ENCODE results near the gene SURF2. TPM values are rescaled to one million over a fixed set of nuclear protein-coding genes. Genes with fewer than 3 reads are reported as not detected.

SURF2 gene
- total RNA-seq, 2 donors from 2014 or later: 14.1 to 16.0 TPM

DNA sequence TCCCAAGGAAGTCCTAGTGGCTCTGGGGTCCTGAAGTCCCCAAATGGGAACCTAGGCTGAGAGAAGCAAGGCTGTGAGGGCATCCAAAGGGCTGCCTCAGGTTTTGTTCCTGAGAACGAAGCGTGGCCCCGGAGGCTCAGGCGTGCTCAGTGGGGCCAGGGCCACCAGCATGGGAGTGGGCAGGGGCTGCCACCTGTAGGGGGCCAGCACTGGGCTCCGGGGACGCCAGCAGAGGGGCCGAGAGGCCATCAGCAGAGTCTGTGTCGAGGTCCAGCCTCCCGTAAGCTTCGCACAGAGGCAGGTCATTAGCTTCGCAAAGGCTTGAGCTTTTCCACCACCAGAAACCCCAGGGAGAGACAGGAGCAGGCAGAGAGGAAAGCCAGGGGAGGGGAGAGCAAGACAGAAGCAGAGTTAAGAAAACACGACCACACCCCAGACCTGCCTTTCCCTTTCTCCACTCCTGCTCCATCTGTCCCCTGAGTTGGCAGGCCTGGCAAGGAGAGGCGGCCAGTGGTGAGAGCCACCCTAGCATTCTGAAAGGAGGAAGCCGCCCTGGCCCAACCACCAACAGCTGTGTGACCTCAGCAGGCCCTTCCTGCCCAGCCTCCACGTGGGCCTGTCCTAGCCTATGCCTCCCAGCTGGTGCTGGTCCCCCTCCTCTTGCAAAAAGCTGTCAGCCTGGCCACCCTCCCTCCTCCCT, 14.8 kb upstream of the SURF2 start:
- H3K36me3 Mint-ChIP-seq (ENCODE audit: low read depth): peaks cover 2% of the 10 kb centered on the region

DNA sequence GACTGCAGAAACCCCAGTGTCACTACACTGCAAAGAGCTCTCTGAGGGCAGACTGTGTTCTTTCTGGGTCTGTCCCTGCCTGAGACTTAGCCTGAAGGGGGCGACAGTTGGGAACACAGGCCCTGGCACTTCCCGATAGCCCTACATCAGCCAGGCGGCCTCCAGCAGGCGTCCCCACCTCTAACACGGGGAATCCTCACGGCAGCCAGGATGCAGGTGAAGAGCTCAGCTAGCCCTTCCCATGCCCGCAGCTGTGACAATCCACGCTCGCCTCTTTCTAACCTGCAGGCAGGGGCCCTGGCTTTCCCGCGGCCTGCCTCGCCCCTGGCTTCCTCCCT, 14.3 kb upstream of the SURF2 start:
- Mint-ChIP-seq H3K4me1 (peaks cover 30% of the 10 kb centered on the region), H3K27ac (no peak overlapping the region), H3K4me3 (no peak overlapping the region), H3K27me3 (no peaks in the 10 kb centered on the region), H3K36me3 (ENCODE audit: low read depth) (peaks cover 2% of the 10 kb centered on the region)
- no peaks in the 10 kb centered on the region for H3K9me3 ChIP-seq (ENCODE audit: control insufficient read depth, low read length, poor library complexity, severe bottlenecking)
- ATAC-seq (peak; percentile 16), DNase-seq (no peak)

More for the DNA sequence above, 14.8 kb upstream of the SURF2 start:
- peak overlapping the region; percentile 79 for H3K27ac Mint-ChIP-seq
- H3K4me1 Mint-ChIP-seq: peaks cover 25% of the 10 kb centered on the region
- no peaks in the 10 kb centered on the region for H3K27me3 Mint-ChIP-seq
- DNase-seq (no peak), ATAC-seq (peak; percentile 16)
- H3K4me3 Mint-ChIP-seq: no peak overlapping the region
- H3K9me3 ChIP-seq (ENCODE audit: control insufficient read depth, low read length, poor library complexity, severe bottlenecking): no peaks in the 10 kb centered on the region

DNA sequence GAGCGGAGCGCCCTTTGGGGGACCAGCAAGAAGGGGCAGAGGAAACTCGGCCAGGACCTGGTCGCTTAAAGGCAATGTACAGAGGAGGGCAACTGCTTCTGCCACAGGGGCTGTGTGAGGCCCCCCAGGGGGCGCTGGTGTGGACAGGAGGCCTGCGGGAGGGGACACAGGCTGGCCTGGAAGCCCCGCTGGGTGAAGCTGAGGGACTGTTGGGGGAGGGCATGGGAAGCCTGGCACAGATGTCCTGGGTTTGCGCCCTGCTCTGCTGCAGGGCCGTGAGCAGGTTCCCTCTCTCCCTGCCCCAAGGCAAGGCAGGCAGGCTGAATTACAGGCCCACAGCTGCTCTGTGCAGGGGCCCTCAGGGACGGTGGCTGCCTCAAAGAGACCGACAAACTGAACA, 13.8 kb upstream of the SURF2 start:
- peaks cover 32% of the 10 kb centered on the region for H3K4me1 Mint-ChIP-seq
- no peak for DNase-seq
- H3K4me3 Mint-ChIP-seq: no peak overlapping the region
- peaks cover 2% of the 10 kb centered on the region for H3K36me3 Mint-ChIP-seq (ENCODE audit: low read depth)
- H3K27ac Mint-ChIP-seq: no peak overlapping the region
- no peaks in the 10 kb centered on the region for H3K9me3 ChIP-seq (ENCODE audit: control insufficient read depth, low read length, poor library complexity, severe bottlenecking)
- ATAC-seq: no peak
- no peaks in the 10 kb centered on the region for H3K27me3 Mint-ChIP-seq

DNA sequence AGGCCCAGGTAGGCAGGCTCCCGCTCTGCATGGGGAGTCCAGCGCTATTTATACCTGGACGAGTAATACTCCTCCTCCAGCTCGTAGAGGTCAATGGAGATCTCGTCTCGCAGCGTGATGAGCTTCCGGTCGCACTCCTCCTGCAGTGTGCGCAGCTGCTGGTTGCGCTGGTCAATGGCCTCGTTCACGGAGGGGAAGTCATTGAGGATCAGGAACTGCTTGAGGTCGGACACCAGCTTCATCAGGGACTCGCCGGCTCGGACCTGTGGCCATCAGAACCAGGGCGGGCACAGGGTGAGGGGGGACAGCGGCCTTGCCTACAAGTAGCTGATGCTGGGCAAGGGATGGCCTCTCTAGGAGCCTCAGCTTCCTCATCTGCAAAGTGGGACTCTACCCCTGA, 12.3 kb upstream of the SURF2 start:
- H3K4me3 Mint-ChIP-seq: no peak overlapping the region
- H3K36me3 Mint-ChIP-seq (ENCODE audit: low read depth): peaks cover 9% of the 10 kb centered on the region
- no peak for DNase-seq
- H3K27me3 Mint-ChIP-seq: no peaks in the 10 kb centered on the region
- peaks cover 43% of the 10 kb centered on the region for H3K4me1 Mint-ChIP-seq
- no peak for ATAC-seq
- no peaks in the 10 kb centered on the region for H3K9me3 ChIP-seq (ENCODE audit: control insufficient read depth, low read length, poor library complexity, severe bottlenecking)
- no peak overlapping the region for H3K27ac Mint-ChIP-seq

DNA sequence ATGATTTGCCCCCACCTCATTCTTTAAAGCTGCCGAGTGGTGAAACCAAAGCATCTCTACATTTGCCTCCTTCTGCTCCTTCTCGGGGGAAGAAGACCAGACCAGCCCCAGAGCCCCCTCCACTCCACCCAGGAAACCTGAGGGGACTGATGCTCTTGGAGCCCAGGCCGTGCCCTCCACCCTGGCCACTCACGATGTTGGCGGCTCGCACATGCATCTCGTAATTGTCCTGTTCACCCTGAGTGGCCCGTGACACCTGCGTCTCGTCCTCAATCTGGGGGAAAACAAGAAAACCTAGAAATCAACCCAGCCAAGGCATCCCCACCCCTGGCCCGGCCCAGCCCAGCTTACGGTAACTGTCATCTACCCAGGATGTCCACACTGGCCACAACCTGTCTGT, 11.4 kb upstream of the SURF2 start:
- Mint-ChIP-seq H3K36me3 (ENCODE audit: low read depth) (peaks cover 9% of the 10 kb centered on the region), H3K4me3 (no peak overlapping the region), H3K27me3 (no peaks in the 10 kb centered on the region), H3K4me1 (peaks cover 39% of the 10 kb centered on the region), H3K27ac (no peak overlapping the region)
- ATAC-seq: no peak
- no peak for DNase-seq
- H3K9me3 ChIP-seq (ENCODE audit: control insufficient read depth, low read length, poor library complexity, severe bottlenecking): no peaks in the 10 kb centered on the region

DNA sequence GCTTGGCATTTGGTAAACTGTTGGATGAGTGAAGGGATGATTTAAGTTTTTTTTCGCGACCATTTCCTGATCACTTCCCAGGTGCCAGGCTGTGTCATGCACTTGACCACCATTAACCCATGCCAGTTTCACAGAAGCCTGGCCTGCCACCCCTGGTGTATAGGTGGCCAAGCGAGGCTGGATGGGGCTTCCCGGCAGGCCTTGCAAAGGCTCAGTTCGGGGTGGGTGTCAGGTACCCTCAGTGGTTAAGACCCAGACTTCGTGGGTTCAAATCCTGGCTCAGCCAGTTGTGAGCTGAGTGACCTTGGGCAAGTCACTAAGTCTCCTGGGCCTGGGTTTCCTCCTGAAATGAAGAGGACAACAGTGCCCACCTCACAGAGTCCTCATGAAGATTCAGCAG, 10.8 kb upstream of the SURF2 start:
- Mint-ChIP-seq H3K4me3 (no peak overlapping the region), H3K4me1 (peaks cover 34% of the 10 kb centered on the region), H3K27ac (no peak overlapping the region)

DNA sequence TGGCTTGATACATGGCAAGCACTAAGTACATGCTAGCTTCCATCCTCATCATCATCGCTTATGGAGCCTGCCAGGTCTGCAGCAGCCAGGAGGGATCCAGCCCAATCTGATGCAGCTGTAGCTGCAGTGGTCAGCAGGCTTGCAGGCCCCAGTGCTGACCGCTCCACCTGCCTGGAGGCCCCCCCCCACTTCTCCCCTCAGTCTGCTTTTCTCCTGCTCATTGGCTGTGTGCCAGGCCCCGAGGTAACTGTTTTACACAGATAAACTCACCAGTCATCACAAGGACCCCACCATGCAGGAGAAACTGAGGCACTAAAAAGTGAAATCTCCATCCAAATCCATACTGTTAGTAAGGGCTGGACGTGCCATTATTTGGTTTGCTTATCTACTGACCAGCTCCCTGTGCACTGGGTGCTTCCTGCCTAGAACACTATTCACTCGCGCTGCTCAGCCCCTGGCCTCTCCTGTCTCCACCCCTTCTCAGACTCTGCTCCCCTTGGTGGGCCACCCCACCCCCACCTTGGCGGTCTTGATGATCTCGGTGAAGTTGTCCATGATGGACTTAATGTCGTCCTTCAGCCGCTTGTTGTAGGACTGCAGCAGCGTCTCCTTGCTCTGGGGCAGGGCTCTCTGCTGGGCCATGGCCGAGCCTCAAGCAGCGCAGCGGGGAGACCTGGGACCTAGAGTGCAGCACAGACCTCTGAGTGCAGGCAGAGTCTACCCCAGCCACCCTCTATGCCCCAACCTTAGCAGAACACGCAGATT, 10.1 kb upstream of the SURF2 start:
- peaks cover 33% of the 10 kb centered on the region for H3K4me1 Mint-ChIP-seq
- ATAC-seq: no peak
- peak overlapping the region; percentile 94 for H3K4me3 Mint-ChIP-seq
- H3K27ac Mint-ChIP-seq: peak overlapping the region; percentile 99
- no peak for DNase-seq
- no peaks in the 10 kb centered on the region for H3K27me3 Mint-ChIP-seq
- no peaks in the 10 kb centered on the region for H3K9me3 ChIP-seq (ENCODE audit: control insufficient read depth, low read length, poor library complexity, severe bottlenecking)
- peaks cover 7% of the 10 kb centered on the region for H3K36me3 Mint-ChIP-seq (ENCODE audit: low read depth)

More for the DNA sequence above, 10.8 kb upstream of the SURF2 start:
- Mint-ChIP-seq H3K27me3 (no peaks in the 10 kb centered on the region), H3K36me3 (ENCODE audit: low read depth) (peaks cover 8% of the 10 kb centered on the region)
- ATAC-seq (no peak), DNase-seq (no peak)
- no peaks in the 10 kb centered on the region for H3K9me3 ChIP-seq (ENCODE audit: control insufficient read depth, low read length, poor library complexity, severe bottlenecking)

DNA sequence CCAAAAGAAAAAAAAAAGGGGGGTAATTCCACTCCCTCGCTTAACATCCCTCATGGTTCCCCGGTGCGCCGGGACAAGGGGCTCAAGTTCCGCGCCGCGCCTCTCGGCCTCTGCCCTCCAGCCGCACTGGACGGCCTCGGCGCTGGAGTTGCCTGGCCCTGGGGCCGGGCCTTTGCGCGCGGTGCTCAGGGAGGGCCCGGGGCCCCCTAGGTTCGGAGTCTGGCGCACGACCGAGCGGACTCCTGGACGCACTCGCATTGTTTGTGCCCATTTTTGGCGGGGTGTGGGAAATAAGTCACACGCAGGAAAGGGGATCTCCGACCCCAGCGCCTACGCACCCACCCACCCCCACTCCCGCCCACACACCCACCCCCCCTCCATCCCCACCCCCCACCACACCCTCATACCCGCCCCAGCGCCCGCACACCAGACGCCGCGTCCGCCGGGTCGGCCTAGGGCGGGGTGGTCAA, 8.8 kb upstream of the SURF2 start:
- H3K36me3 Mint-ChIP-seq (ENCODE audit: low read depth): peaks cover 7% of the 10 kb centered on the region
- peak overlapping the region; percentile 100 for H3K4me3 Mint-ChIP-seq
- DNase-seq: peak in 2 of 3 donors; percentile 24 to 46
- no peaks in the 10 kb centered on the region for H3K9me3 ChIP-seq (ENCODE audit: control insufficient read depth, low read length, poor library complexity, severe bottlenecking)
- peaks cover 27% of the 10 kb centered on the region for H3K4me1 Mint-ChIP-seq
- peak; percentile 50 for ATAC-seq
- H3K27ac Mint-ChIP-seq: peak overlapping the region; percentile 99
- H3K27me3 Mint-ChIP-seq: no peaks in the 10 kb centered on the region

DNA sequence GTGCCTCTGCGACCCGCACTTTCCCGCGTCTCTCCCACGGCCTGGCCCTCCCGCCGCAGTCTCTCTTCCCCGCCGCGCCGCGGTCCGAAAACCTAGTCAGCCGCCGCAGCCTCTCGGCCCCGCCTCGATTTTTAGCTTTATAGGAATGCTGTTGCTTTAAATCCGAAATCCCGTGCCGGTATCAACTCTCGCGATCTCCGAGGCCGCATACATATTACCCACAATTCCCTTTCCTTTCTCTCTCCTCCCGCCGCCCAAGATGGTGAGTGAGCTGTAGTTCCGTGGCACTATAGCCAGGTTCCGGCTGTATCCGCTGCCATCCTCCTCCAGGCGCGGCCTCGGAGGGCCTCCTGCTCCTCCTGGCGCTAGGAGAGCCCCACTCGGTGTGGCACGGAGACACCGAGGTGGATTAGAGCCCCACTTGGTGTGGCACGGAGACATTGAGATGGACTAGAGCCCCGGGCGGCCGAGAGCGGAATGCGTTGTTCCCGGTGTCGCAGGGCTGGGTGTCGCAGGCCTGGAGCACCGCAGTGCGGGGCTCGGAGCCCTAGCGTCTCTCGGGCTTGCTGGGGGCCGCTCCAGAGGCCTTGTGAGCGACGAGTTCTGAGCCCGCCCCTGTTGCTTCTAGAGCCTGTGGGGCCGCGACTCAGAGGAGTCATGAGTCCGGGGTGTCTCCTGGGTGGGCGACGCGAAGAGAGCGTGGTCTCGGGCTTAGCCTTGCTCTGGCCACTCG, 8.2 kb upstream of the SURF2 start, which contains the start of the genes MED22 and RPL7A:
Gene MED22 (minus strand): TSS at position 147 of the 733 bp plus-strand sequence. CDS start 1,469 bp downstream, outside the sequence.
Gene RPL7A (plus strand): TSS at position 234 of the 733 bp plus-strand sequence. CDS start 26 bp downstream, at position 260.
- ATAC-seq: peak; percentile 92
- Mint-ChIP-seq H3K36me3 (ENCODE audit: low read depth) (peaks cover 7% of the 10 kb centered on the region), H3K4me1 (peaks cover 27% of the 10 kb centered on the region), H3K4me3 (peak within 1 kb of the TSS; percentile 100), H3K27me3 (no peaks in the 10 kb centered on the region), H3K27ac (peak within 1 kb of the TSS; percentile 99)
- peak; percentile 70 to 82 (median 82) for DNase-seq
- H3K9me3 ChIP-seq (ENCODE audit: control insufficient read depth, low read length, poor library complexity, severe bottlenecking): no peaks in the 10 kb centered on the region

DNA sequence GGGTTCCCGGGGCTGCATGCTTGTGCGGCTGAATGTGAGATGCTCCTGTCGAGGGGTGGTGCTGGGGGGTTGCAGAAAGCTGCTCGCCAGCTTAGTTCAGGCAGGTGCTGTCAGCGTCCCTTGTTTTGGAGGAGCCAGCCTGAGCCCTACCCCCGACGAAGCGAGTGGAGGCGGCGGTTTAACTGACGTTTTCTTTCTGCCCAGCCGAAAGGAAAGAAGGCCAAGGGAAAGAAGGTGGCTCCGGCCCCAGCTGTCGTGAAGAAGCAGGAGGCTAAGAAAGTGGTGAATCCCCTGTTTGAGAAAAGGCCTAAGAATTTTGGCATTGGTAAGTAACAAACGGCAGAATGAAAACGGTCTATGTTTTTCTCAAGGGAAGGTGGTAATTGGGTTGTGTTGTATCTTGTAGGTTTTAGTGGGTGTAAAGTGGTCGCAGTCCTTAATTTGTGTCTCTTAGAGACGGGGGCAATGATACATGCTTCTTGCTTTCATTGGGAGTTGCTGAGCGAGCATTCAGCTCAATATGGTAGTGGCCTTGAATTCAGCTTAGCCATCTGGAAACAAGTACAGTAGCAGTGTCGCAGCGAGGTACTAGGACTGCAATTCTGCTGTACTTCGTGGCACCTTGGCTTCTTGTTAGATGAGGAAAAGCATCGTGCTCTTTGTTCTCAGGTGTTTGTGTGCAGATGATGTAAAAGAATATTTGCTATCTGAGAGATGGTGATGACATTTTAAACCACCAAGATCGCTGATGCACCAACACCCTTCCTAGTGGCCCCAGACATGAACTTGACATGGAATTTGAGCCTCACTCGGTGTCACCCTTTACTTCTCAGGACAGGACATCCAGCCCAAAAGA, 7.4 kb upstream of the SURF2 start:
- no peaks in the 10 kb centered on the region for H3K9me3 ChIP-seq (ENCODE audit: control insufficient read depth, low read length, poor library complexity, severe bottlenecking)
- ATAC-seq: peak; percentile 3
- H3K36me3 Mint-ChIP-seq (ENCODE audit: low read depth): peaks cover 7% of the 10 kb centered on the region
- H3K27ac Mint-ChIP-seq: peak overlapping the region; percentile 99
- no peaks in the 10 kb centered on the region for H3K27me3 Mint-ChIP-seq
- H3K4me3 Mint-ChIP-seq: peak overlapping the region; percentile 100
- no peak for DNase-seq
- peaks cover 31% of the 10 kb centered on the region for H3K4me1 Mint-ChIP-seq

DNA sequence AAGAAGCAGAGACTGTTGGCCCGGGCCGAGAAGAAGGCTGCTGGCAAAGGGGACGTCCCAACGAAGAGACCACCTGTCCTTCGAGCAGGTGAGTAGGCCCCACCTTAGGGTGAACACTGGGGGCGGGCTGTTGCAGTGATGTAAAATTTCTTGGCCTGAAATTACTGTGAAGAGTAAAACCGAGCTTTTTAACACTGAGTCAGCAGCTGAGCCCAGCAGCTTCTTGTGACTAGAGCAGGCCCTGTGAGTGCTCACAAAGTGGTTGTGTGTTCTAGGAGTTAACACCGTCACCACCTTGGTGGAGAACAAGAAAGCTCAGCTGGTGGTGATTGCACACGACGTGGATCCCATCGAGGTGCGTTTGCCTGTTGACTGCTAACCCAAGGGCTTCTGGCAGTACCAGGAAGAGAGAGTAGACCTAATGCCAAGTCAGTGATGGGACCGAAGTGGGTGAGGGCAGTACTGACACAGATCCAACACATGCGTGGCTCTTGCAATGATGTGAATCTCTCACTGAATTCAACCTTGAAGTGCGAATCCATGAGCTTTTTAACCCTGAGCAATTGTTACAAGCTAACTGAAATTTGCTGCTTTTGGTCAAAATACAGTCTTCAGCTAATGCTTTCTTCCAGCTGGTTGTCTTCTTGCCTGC, 6.3 kb upstream of the SURF2 start:
- Mint-ChIP-seq H3K4me1 (peaks cover 31% of the 10 kb centered on the region), H3K27ac (peak overlapping the region; percentile 99), H3K27me3 (no peaks in the 10 kb centered on the region), H3K4me3 (peak overlapping the region; percentile 100), H3K36me3 (ENCODE audit: low read depth) (peaks cover 7% of the 10 kb centered on the region)
- no peak for DNase-seq
- no peaks in the 10 kb centered on the region for H3K9me3 ChIP-seq (ENCODE audit: control insufficient read depth, low read length, poor library complexity, severe bottlenecking)
- ATAC-seq: no peak

DNA sequence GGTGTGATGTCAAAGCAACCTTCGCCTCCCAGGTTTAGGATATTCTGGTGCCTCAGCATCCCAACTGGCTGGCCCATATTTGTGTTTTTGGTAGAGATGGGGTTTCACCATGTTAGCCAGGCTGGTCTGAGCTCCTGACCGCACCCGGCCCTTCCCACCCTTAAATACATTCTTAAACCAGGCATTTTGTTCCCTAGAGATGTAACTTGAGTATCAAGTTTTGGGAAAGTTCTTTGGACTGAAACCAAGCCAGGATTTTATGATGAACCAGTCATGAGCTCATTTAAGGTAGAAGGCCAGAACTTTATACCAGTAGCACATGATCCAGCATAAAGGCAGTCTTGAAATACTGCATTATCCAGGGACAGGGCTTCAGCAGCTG, 4.8 kb upstream of the SURF2 start:
- no peak overlapping the region for H3K4me3 Mint-ChIP-seq
- DNase-seq (no peak), ATAC-seq (no peak)
- H3K27me3 Mint-ChIP-seq: no peaks in the 10 kb centered on the region
- H3K9me3 ChIP-seq (ENCODE audit: control insufficient read depth, low read length, poor library complexity, severe bottlenecking): no peaks in the 10 kb centered on the region
- no peak overlapping the region for H3K27ac Mint-ChIP-seq
- H3K36me3 Mint-ChIP-seq (ENCODE audit: low read depth): peaks cover 7% of the 10 kb centered on the region
- peaks cover 29% of the 10 kb centered on the region for H3K4me1 Mint-ChIP-seq

Data from T-helper 17 cell (primary cell).